Measurements from ENCODE around the gene AP2B1.

Gene AP2B1

GRCh38 chr17:35684055-35684802 is 97.1 kb downstream of the AP2B1 start:
- Histone ChIP-seq H3K27me3 (ENCODE audit: control insufficient read depth in 3 of 3, insufficient read depth in 3 of 3, low read depth in 1 of 3, low read length in 3 of 3) (no peaks in the 10 kb centered on the region), H3K9ac (ENCODE audit: low read depth, low read length, poor library complexity) (no peak overlapping the region), H3K27ac (replicated peaks; ENCODE audit: low read length) (no peak overlapping the region), H2BK15ac (ENCODE audit: low read length) (no peak overlapping the region), H4K91ac (ENCODE audit: low read depth, low read length, poor library complexity) (no peak overlapping the region), H3K79me1 (ENCODE audit: low read depth, low read length) (no peaks in the 10 kb centered on the region), H3K4me3 (ENCODE audit: low read length in 2 of 2) (no peak overlapping the region), H3K36me3 (replicated peaks in 1 of 2; ENCODE audit: control insufficient read depth in 2 of 2, insufficient read depth in 2 of 2, low read length in 2 of 2) (peaks cover 6 to 93% of the 10 kb centered on the region in 2 donors), H3K4me1 (ENCODE audit: control insufficient read depth in 2 of 2, insufficient read depth in 1 of 2, low read depth in 1 of 2, low read length in 2 of 2) (no peaks in the 10 kb centered on the region), H3K9me3 (replicated peaks in 1 of 2; ENCODE audit: control insufficient read depth in 2 of 2, insufficient read depth in 1 of 2, low read depth in 1 of 2, low read length in 2 of 2) (no peaks in the 10 kb centered on the region), H2AFZ (ENCODE audit: low read length) (no peak overlapping the region), H3K4ac (ENCODE audit: low read length) (no peak overlapping the region), H2BK12ac (ENCODE audit: low read length) (no peak overlapping the region), H2AK5ac (ENCODE audit: low read depth, low read length) (no peak overlapping the region), H2BK120ac (ENCODE audit: low read depth, low read length) (no peak overlapping the region), H3K14ac (ENCODE audit: low read length) (no peak overlapping the region), H4K8ac (ENCODE audit: low read depth, low read length) (no peak overlapping the region), H2BK5ac (ENCODE audit: low read length) (no peak overlapping the region), H3K4me2 (ENCODE audit: insufficient read depth, low read length, poor library complexity, severe bottlenecking) (no peak overlapping the region), H3K23ac (ENCODE audit: low read depth, low read length, poor library complexity) (no peak overlapping the region), H3K18ac (ENCODE audit: low read length) (no peak overlapping the region)
- peak; percentile 4 for DNase-seq (ENCODE audit: low spot score)
- WGBS, 2 donors (ENCODE audit: extremely low coverage in 2 of 2, insufficient read length in 2 of 2, insufficient replicate concordance in 1 of 2): no CpG with 5 or more reads among the region's 2 CpGs

GRCh38 chr17:35692512-35693210 is 105.5 kb downstream of the AP2B1 start:
- Histone ChIP-seq H3K4ac (ENCODE audit: low read length) (no peak overlapping the region), H2BK12ac (ENCODE audit: low read length) (no peak overlapping the region), H3K27ac (replicated peaks; ENCODE audit: low read length) (no peak overlapping the region), H3K9me3 (replicated peaks in 1 of 2; ENCODE audit: control insufficient read depth in 2 of 2, insufficient read depth in 1 of 2, low read depth in 1 of 2, low read length in 2 of 2) (no peaks in the 10 kb centered on the region), H3K27me3 (ENCODE audit: control insufficient read depth in 3 of 3, insufficient read depth in 3 of 3, low read depth in 1 of 3, low read length in 3 of 3) (no peaks in the 10 kb centered on the region), H2BK5ac (ENCODE audit: low read length) (no peak overlapping the region), H3K23ac (ENCODE audit: low read depth, low read length, poor library complexity) (no peak overlapping the region), H2AFZ (ENCODE audit: low read length) (no peak overlapping the region), H2AK5ac (ENCODE audit: low read depth, low read length) (no peak overlapping the region), H3K4me2 (ENCODE audit: insufficient read depth, low read length, poor library complexity, severe bottlenecking) (no peak overlapping the region), H3K18ac (ENCODE audit: low read length) (no peak overlapping the region), H3K4me3 (ENCODE audit: low read length in 2 of 2) (no peak overlapping the region), H2BK120ac (ENCODE audit: low read depth, low read length) (no peak overlapping the region), H2BK15ac (ENCODE audit: low read length) (no peak overlapping the region), H3K9ac (ENCODE audit: low read depth, low read length, poor library complexity) (no peak overlapping the region), H3K79me1 (ENCODE audit: low read depth, low read length) (no peaks in the 10 kb centered on the region), H3K36me3 (replicated peaks in 1 of 2; ENCODE audit: control insufficient read depth in 2 of 2, insufficient read depth in 2 of 2, low read length in 2 of 2) (peaks cover 6 to 93% of the 10 kb centered on the region in 2 donors), H4K91ac (ENCODE audit: low read depth, low read length, poor library complexity) (no peak overlapping the region), H3K4me1 (ENCODE audit: control insufficient read depth in 2 of 2, insufficient read depth in 1 of 2, low read depth in 1 of 2, low read length in 2 of 2) (peaks cover 0 to 6% of the 10 kb centered on the region in 2 donors), H3K14ac (ENCODE audit: low read length) (no peak overlapping the region), H4K8ac (ENCODE audit: low read depth, low read length) (no peak overlapping the region)
- WGBS, 2 donors (ENCODE audit: extremely low coverage in 2 of 2, insufficient read length in 2 of 2, insufficient replicate concordance in 1 of 2): no CpG with 5 or more reads among the region's 7 CpGs
- no peak for DNase-seq (ENCODE audit: low spot score)

- WGBS, 2 donors (ENCODE audit: extremely low coverage in 2 of 2, insufficient read length in 2 of 2, insufficient replicate concordance in 1 of 2): no CpG with 5 or more reads among the region's 3 CpGs
- H3K14ac ChIP-seq (ENCODE audit: low read length): no peak overlapping the region
- no peak overlapping the region for H2AK5ac ChIP-seq (ENCODE audit: low read depth, low read length)
- H2BK12ac ChIP-seq (ENCODE audit: low read length): no peak overlapping the region
- H4K91ac ChIP-seq (ENCODE audit: low read depth, low read length, poor library complexity): no peak overlapping the region
- H3K4ac ChIP-seq (ENCODE audit: low read length): no peak overlapping the region
- no peak overlapping the region for H2AFZ ChIP-seq (ENCODE audit: low read length)
- no peak for DNase-seq (ENCODE audit: low spot score)
- no peaks in the 10 kb centered on the region for H3K27me3 ChIP-seq (ENCODE audit: control insufficient read depth in 3 of 3, insufficient read depth in 3 of 3, low read depth in 1 of 3, low read length in 3 of 3)
- no peak overlapping the region for H2BK120ac ChIP-seq (ENCODE audit: low read depth, low read length)
- no peak overlapping the region for H3K23ac ChIP-seq (ENCODE audit: low read depth, low read length, poor library complexity)
- H2BK5ac ChIP-seq (ENCODE audit: low read length): no peak overlapping the region
- H3K36me3 ChIP-seq (replicated peaks in 1 of 2; ENCODE audit: control insufficient read depth in 2 of 2, insufficient read depth in 2 of 2, low read length in 2 of 2): peaks cover 6 to 83% of the 10 kb centered on the region in 2 donors
- H3K18ac ChIP-seq (ENCODE audit: low read length): no peak overlapping the region
- no peak overlapping the region for H3K4me3 ChIP-seq (ENCODE audit: low read length in 2 of 2)
- H3K4me1 ChIP-seq (ENCODE audit: control insufficient read depth in 2 of 2, insufficient read depth in 1 of 2, low read depth in 1 of 2, low read length in 2 of 2): peaks cover 0 to 6% of the 10 kb centered on the region in 2 donors
- H2BK15ac ChIP-seq (ENCODE audit: low read length): no peak overlapping the region
- no peak overlapping the region for H3K27ac ChIP-seq (replicated peaks; ENCODE audit: low read length)
- no peaks in the 10 kb centered on the region for H3K79me1 ChIP-seq (ENCODE audit: low read depth, low read length)
- H3K9ac ChIP-seq (ENCODE audit: low read depth, low read length, poor library complexity): no peak overlapping the region
- no peaks in the 10 kb centered on the region for H3K9me3 ChIP-seq (replicated peaks in 1 of 2; ENCODE audit: control insufficient read depth in 2 of 2, insufficient read depth in 1 of 2, low read depth in 1 of 2, low read length in 2 of 2)
- H4K8ac ChIP-seq (ENCODE audit: low read depth, low read length): no peak overlapping the region
- no peak overlapping the region for H3K4me2 ChIP-seq (ENCODE audit: insufficient read depth, low read length, poor library complexity, severe bottlenecking)
Measured at GRCh38 chr17:35693662-35694061, 106.5 kb downstream of the AP2B1 start.

- H3K27me3 ChIP-seq (ENCODE audit: control insufficient read depth in 3 of 3, insufficient read depth in 3 of 3, low read depth in 1 of 3, low read length in 3 of 3): no peaks in the 10 kb centered on the region
Measured at GRCh38 chr17:35694906-35695305, 107.8 kb downstream of the AP2B1 start.

More at GRCh38 chr17:35694906-35695305, 107.8 kb downstream of the AP2B1 start:
- Histone ChIP-seq H3K14ac (ENCODE audit: low read length) (no peak overlapping the region), H3K27ac (replicated peaks; ENCODE audit: low read length) (no peak overlapping the region), H3K4me3 (ENCODE audit: low read length in 2 of 2) (no peak overlapping the region), H3K4ac (ENCODE audit: low read length) (no peak overlapping the region), H2AK5ac (ENCODE audit: low read depth, low read length) (no peak overlapping the region), H3K79me1 (ENCODE audit: low read depth, low read length) (no peaks in the 10 kb centered on the region), H2AFZ (ENCODE audit: low read length) (no peak overlapping the region), H2BK120ac (ENCODE audit: low read depth, low read length) (no peak overlapping the region), H2BK5ac (ENCODE audit: low read length) (no peak overlapping the region), H3K9me3 (replicated peaks in 1 of 2; ENCODE audit: control insufficient read depth in 2 of 2, insufficient read depth in 1 of 2, low read depth in 1 of 2, low read length in 2 of 2) (no peaks in the 10 kb centered on the region), H2BK12ac (ENCODE audit: low read length) (no peak overlapping the region), H3K4me1 (ENCODE audit: control insufficient read depth in 2 of 2, insufficient read depth in 1 of 2, low read depth in 1 of 2, low read length in 2 of 2) (peaks cover 0 to 6% of the 10 kb centered on the region in 2 donors), H3K23ac (ENCODE audit: low read depth, low read length, poor library complexity) (no peak overlapping the region), H3K18ac (ENCODE audit: low read length) (no peak overlapping the region), H3K9ac (ENCODE audit: low read depth, low read length, poor library complexity) (no peak overlapping the region), H4K8ac (ENCODE audit: low read depth, low read length) (no peak overlapping the region), H2BK15ac (ENCODE audit: low read length) (no peak overlapping the region), H4K91ac (ENCODE audit: low read depth, low read length, poor library complexity) (no peak overlapping the region), H3K36me3 (replicated peaks in 1 of 2; ENCODE audit: control insufficient read depth in 2 of 2, insufficient read depth in 2 of 2, low read length in 2 of 2) (peaks cover 6 to 70% of the 10 kb centered on the region in 2 donors), H3K4me2 (ENCODE audit: insufficient read depth, low read length, poor library complexity, severe bottlenecking) (no peak overlapping the region)
- DNase-seq (ENCODE audit: low spot score): no peak
- no CpG with 5 or more reads among the region's 2 CpGs for WGBS, 2 donors (ENCODE audit: extremely low coverage in 2 of 2, insufficient read length in 2 of 2, insufficient replicate concordance in 1 of 2)
